K562 (cell line): ENCODE results near the gene THADA.
"Not testable (repeated sequence)": the region's sequence is repeated elsewhere in the genome, so short reads cannot be mapped to it uniquely, and the experiment has no call there.

Experiments used
- CBFB ChIP-seq: sonication (generic); formaldehyde crosslinking; IDR thresholded peaks from 2 replicates; pipeline ENCODE4 v1.4.0; 2020; ENCODE audit warnings: mild to moderate bottlenecking, missing genetic modification reagents
- HMG20B ChIP-seq: fragments of 250-450 bp; sonication (Bioruptor Pico); IDR thresholded peaks from 2 replicates; pipeline ENCODE4 v1.5.0; 2021; ENCODE audit warnings: mild to moderate bottlenecking
- NRF1 ChIP-seq, 2 experiments: fragments of 450-650 bp; IDR thresholded peaks in 1 of 2; conservative IDR thresholded peaks in 1 of 2; 2 replicates each; pipeline ENCODE4 v1.6.1; 2014; ENCODE audit warnings: mild to moderate bottlenecking in 2 of 2
- RAD51 ChIP-seq: fragments of 450-650 bp; IDR thresholded peaks from 2 replicates; pipeline ENCODE4 v1.7.1; 2016; ENCODE audit warnings: low read depth, mild to moderate bottlenecking, borderline replicate concordance
- TF ChIP-seq, protein P1 (sequence below): fragments of 150-350 bp; conservative IDR thresholded peaks from 2 replicates; pipeline ENCODE4 v1.6.1; 2014; ENCODE audit warnings: low read length
- TF ChIP-seq, protein P2 (sequence below), 2 experiments: IDR thresholded peaks; 2 replicates each; pipeline ENCODE4 v1.6.1; 2011; ENCODE audit warnings: borderline replicate concordance in 1 of 2, control low read depth in 1 of 2, low read depth in 1 of 2, low read length in 1 of 2, mild to moderate bottlenecking in 1 of 2, mixed read lengths in 1 of 2, moderate library complexity in 1 of 2; ENCODE audit not compliant: insufficient read depth in 1 of 2, insufficient read length in 1 of 2, poor library complexity in 1 of 2, severe bottlenecking in 1 of 2; ENCODE audit errors: extremely low read depth in 1 of 2

DNA sequence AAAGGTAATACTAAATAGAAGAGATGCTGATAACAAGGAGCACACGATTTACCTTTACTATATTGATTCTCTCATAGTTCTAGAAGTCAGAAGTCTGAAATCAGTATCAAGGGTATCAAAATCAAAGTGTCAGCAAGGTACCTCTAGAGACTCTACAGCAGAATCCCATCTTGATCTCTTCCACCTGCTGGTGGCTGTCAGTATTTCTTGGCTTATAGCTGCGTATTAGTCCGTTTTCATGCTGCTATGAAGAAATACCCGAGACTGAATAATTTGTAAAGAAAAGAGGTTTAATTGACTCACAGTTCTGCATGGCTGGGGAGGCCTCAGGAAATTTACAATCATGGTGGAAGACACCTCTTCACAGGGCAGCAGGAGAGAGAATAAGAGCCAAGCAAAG is 149.1 kb downstream of the THADA start:
- TF ChIP-seq HMG20B (CRISPR knock-in tag); RAD51; CBFB (CRISPR knock-in tag); NRF1 (conservative IDR thresholded peaks at IDR 0.05 in 1 of 2, IDR thresholded peaks at IDR 0.05 in 1 of 2): not testable (repeated sequence)
- TF ChIP-seq, protein P1, sequence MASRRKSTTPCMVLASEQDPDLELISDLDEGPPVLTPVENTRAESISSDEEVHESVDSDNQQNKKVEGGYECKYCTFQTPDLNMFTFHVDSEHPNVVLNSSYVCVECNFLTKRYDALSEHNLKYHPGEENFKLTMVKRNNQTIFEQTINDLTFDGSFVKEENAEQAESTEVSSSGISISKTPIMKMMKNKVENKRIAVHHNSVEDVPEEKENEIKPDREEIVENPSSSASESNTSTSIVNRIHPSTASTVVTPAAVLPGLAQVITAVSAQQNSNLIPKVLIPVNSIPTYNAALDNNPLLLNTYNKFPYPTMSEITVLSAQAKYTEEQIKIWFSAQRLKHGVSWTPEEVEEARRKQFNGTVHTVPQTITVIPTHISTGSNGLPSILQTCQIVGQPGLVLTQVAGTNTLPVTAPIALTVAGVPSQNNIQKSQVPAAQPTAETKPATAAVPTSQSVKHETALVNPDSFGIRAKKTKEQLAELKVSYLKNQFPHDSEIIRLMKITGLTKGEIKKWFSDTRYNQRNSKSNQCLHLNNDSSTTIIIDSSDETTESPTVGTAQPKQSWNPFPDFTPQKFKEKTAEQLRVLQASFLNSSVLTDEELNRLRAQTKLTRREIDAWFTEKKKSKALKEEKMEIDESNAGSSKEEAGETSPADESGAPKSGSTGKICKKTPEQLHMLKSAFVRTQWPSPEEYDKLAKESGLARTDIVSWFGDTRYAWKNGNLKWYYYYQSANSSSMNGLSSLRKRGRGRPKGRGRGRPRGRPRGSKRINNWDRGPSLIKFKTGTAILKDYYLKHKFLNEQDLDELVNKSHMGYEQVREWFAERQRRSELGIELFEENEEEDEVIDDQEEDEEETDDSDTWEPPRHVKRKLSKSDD = not testable (repeated sequence)
- TF ChIP-seq, protein P2, sequence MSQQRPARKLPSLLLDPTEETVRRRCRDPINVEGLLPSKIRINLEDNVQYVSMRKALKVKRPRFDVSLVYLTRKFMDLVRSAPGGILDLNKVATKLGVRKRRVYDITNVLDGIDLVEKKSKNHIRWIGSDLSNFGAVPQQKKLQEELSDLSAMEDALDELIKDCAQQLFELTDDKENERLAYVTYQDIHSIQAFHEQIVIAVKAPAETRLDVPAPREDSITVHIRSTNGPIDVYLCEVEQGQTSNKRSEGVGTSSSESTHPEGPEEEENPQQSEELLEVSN (IDR thresholded peaks at IDR 0.05; ENCODE audit: borderline replicate concordance in 1 of 2, extremely low read depth in 1 of 2, insufficient read depth in 1 of 2, insufficient read length in 1 of 2, low read depth in 1 of 2, low read length in 1 of 2, poor library complexity in 1 of 2, severe bottlenecking in 1 of 2) = not testable (repeated sequence)
